Neuronal stem cell (in vitro differentiated cells): ENCODE results near the gene C5orf63.
A peak's percentile ranks its signal among the peaks of the same experiment; 100 is the strongest.

Experiments used
- DNase-seq: peaks from one replicate; pipeline ENCODE4 v3.0.0-alpha.2; 2013; ENCODE audit warnings: low spot score
- H2AFZ ChIP-seq: one replicate; pipeline ENCODE4 v1.6.1; 2013; ENCODE audit warnings: mild to moderate bottlenecking, low read length, inconsistent platforms
- H2AK5ac ChIP-seq: 2 replicates; pipeline ENCODE4 v1.6.1; 2013; ENCODE audit warnings: low read depth, mild to moderate bottlenecking, inconsistent platforms, low read length, moderate library complexity, mixed read lengths
- H2BK120ac ChIP-seq: 2 replicates; pipeline ENCODE4 v1.6.1; 2013; ENCODE audit warnings: low read depth, mild to moderate bottlenecking, inconsistent platforms, low read length, moderate library complexity, mixed read lengths
- H2BK12ac ChIP-seq: one replicate; pipeline ENCODE4 v1.6.1; 2013; ENCODE audit warnings: low read length, inconsistent platforms
- H2BK15ac ChIP-seq: 2 replicates; pipeline ENCODE4 v1.6.1; 2013; ENCODE audit warnings: mild to moderate bottlenecking, low read length, inconsistent platforms, mixed read lengths
- H2BK5ac ChIP-seq: one replicate; pipeline ENCODE4 v1.6.1; 2013; ENCODE audit warnings: inconsistent platforms, mild to moderate bottlenecking, low read length, moderate library complexity
- H3K14ac ChIP-seq: one replicate; pipeline ENCODE4 v1.6.1; 2013; ENCODE audit warnings: low read length, inconsistent platforms
- H3K18ac ChIP-seq: 2 replicates; pipeline ENCODE4 v1.6.1; 2013; ENCODE audit warnings: low read length, inconsistent platforms
- H3K23ac ChIP-seq: 2 replicates; pipeline ENCODE4 v1.6.1; 2013; ENCODE audit warnings: low read depth, mild to moderate bottlenecking, mixed read lengths, low read length, inconsistent platforms; ENCODE audit not compliant: poor library complexity
- H3K27ac ChIP-seq: replicated peaks from 3 replicates; pipeline ENCODE4 v1.5.1; 2013; ENCODE audit warnings: low read length, inconsistent platforms
- H3K27me3 ChIP-seq, 3 experiments: 2 replicates each; pipeline ENCODE4 v1.6.1; 2013; ENCODE audit warnings: low read length in 3 of 3, mild to moderate bottlenecking in 2 of 3, inconsistent platforms in 1 of 3, low read depth in 1 of 3, mixed read lengths in 1 of 3, moderate library complexity in 1 of 3; ENCODE audit not compliant: control insufficient read depth in 3 of 3, insufficient read depth in 3 of 3
- H3K36me3 ChIP-seq, 2 donors: replicated peaks in 1 of 2; 2 replicates each; pipeline ENCODE4 v1.6.1; 2013; ENCODE audit warnings: low read length in 2 of 2; ENCODE audit not compliant: control insufficient read depth in 2 of 2, insufficient read depth in 2 of 2
- H3K4ac ChIP-seq: 2 replicates; pipeline ENCODE4 v1.6.1; 2013; ENCODE audit warnings: inconsistent platforms, mild to moderate bottlenecking, low read length, moderate library complexity
- H3K4me1 ChIP-seq, 2 donors: 1 replicate in 1 of 2; 2 replicates in 1 of 2; pipeline ENCODE4 v1.6.1; 2013; ENCODE audit warnings: low read length in 2 of 2, low read depth in 1 of 2; ENCODE audit not compliant: control insufficient read depth in 2 of 2, insufficient read depth in 1 of 2
- H3K4me2 ChIP-seq: one replicate; pipeline ENCODE4 v1.6.1; 2013; ENCODE audit warnings: mild to moderate bottlenecking, low read length, inconsistent platforms; ENCODE audit not compliant: insufficient read depth, poor library complexity, severe bottlenecking
- H3K4me3 ChIP-seq, 2 donors: 2 replicates each; pipeline ENCODE4 v1.5.1; 2013; ENCODE audit warnings: low read length in 2 of 2, mild to moderate bottlenecking in 2 of 2, inconsistent platforms in 1 of 2, moderate library complexity in 1 of 2
- H3K79me1 ChIP-seq: one replicate; pipeline ENCODE4 v1.6.1; 2013; ENCODE audit warnings: low read depth, mild to moderate bottlenecking, inconsistent platforms, low read length, moderate library complexity
- H3K9ac ChIP-seq: one replicate; pipeline ENCODE4 v1.6.1; 2013; ENCODE audit warnings: mild to moderate bottlenecking, low read depth, low read length, inconsistent platforms; ENCODE audit not compliant: poor library complexity
- H3K9me3 ChIP-seq, 2 donors: replicated peaks in 1 of 2; 2 replicates each; pipeline versions ENCODE3 to v1.6.1; 2013; ENCODE audit warnings: low read length in 2 of 2, mild to moderate bottlenecking in 2 of 2, inconsistent platforms in 1 of 2, low read depth in 1 of 2, mixed read lengths in 1 of 2, moderate library complexity in 1 of 2; ENCODE audit not compliant: control insufficient read depth in 2 of 2, insufficient read depth in 1 of 2
- H4K8ac ChIP-seq: one replicate; pipeline ENCODE4 v1.6.1; 2013; ENCODE audit warnings: low read depth, mild to moderate bottlenecking, inconsistent platforms, low read length, moderate library complexity
- H4K91ac ChIP-seq: one replicate; pipeline ENCODE4 v1.6.1; 2013; ENCODE audit warnings: low read length, low read depth, mild to moderate bottlenecking, inconsistent platforms; ENCODE audit not compliant: poor library complexity
- WGBS, 2 donors: extraction: QIAGEN DNeasy Blood & Tissue Kit; methylation state at CpG; one replicate each; pipeline ENCODE4 v1.1.7; 2013; ENCODE audit warnings: missing lambda C conversion rate in 2 of 2, mixed read lengths in 1 of 2; ENCODE audit not compliant: insufficient read length in 2 of 2, insufficient replicate concordance in 1 of 2; ENCODE audit errors: extremely low coverage in 2 of 2; 5-methylcytosine and 5-hydroxymethylcytosine counted together

Gene C5orf63

DNA sequence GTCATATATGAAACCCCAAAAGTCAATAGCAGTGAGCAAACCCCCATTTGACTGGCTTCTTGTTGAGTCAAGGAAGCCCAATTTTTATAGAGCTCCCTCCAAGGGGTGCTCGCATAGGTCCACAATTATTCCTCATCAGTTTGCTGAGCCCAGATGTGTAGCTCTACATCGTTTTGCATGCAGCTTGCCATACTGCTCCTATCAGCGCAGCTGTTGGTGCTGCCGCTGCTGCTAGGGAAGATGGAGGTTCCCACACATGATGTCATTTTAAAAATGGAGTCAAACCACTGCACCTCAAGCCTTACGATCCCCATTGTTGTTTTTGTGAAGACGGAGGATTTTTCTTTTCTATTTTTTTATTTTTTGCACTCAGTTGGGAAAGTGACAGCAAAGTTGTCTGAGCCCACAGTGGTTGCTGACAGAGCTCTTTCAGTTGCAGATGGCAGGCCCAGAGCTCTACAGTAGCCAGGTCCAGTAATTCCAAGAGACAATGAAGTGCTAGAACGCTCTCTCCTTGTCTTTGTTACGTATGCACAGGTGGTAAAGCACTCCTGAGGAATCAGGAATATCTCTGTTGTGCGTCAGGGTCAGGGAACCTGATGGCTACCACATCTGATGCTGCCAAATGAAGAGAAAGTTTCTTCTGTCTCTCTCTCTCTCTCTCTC is 23.2 kb upstream of the C5orf63 start:
- no peak overlapping the region for H2AFZ ChIP-seq
- H2BK12ac ChIP-seq = no peak overlapping the region
- H4K8ac ChIP-seq = no peak overlapping the region
- H3K4me1 ChIP-seq = peaks cover 7 to 15% of the 10 kb centered on the region in 2 donors
- no peak overlapping the region for H3K4me3 ChIP-seq
- no peak overlapping the region for H3K18ac ChIP-seq
- no peak overlapping the region for H3K23ac ChIP-seq
- no peak overlapping the region for H4K91ac ChIP-seq
- H3K36me3 ChIP-seq = no peaks in the 10 kb centered on the region
- WGBS, 2 donors = no CpG with 5 or more reads among the region's 9 CpGs
- no peak overlapping the region for H3K9ac ChIP-seq
- H3K14ac ChIP-seq = no peak overlapping the region
- no peak overlapping the region for H3K4me2 ChIP-seq
- no peaks in the 10 kb centered on the region for H3K27me3 ChIP-seq
- H3K79me1 ChIP-seq = no peaks in the 10 kb centered on the region
- no peaks in the 10 kb centered on the region for H3K9me3 ChIP-seq
- H3K27ac ChIP-seq = no peak overlapping the region
- no peak overlapping the region for H3K4ac ChIP-seq
- no peak overlapping the region for H2BK120ac ChIP-seq
- no peak overlapping the region for H2BK5ac ChIP-seq
- H2BK15ac ChIP-seq = no peak overlapping the region
- no peak overlapping the region for H2AK5ac ChIP-seq
- DNase-seq = no peak

GRCh38 chr5:127094161-127094814 is 21.0 kb upstream of the C5orf63 start:
- H3K27me3 ChIP-seq = no peaks in the 10 kb centered on the region
- no peak overlapping the region for H3K9ac ChIP-seq
- no peaks in the 10 kb centered on the region for H3K79me1 ChIP-seq
- H3K18ac ChIP-seq = no peak overlapping the region
- no peak overlapping the region for H2BK12ac ChIP-seq
- H3K4me1 ChIP-seq = peaks cover 7 to 15% of the 10 kb centered on the region in 2 donors
- H3K9me3 ChIP-seq = no peaks in the 10 kb centered on the region
- H4K91ac ChIP-seq = no peak overlapping the region
- no peaks in the 10 kb centered on the region for H3K36me3 ChIP-seq
- no peak overlapping the region for H3K14ac ChIP-seq
- H2BK15ac ChIP-seq = no peak overlapping the region
- H3K4ac ChIP-seq = no peak overlapping the region
- no peak for DNase-seq
- H4K8ac ChIP-seq = no peak overlapping the region
- no CpG with 5 or more reads among the region's 2 CpGs for WGBS, 2 donors
- H2BK120ac ChIP-seq = no peak overlapping the region
- no peak overlapping the region for H2BK5ac ChIP-seq
- H2AK5ac ChIP-seq = no peak overlapping the region
- no peak overlapping the region for H3K23ac ChIP-seq
- no peak overlapping the region for H3K4me3 ChIP-seq
- H2AFZ ChIP-seq = no peak overlapping the region
- H3K4me2 ChIP-seq = no peak overlapping the region
- no peak overlapping the region for H3K27ac ChIP-seq

DNA sequence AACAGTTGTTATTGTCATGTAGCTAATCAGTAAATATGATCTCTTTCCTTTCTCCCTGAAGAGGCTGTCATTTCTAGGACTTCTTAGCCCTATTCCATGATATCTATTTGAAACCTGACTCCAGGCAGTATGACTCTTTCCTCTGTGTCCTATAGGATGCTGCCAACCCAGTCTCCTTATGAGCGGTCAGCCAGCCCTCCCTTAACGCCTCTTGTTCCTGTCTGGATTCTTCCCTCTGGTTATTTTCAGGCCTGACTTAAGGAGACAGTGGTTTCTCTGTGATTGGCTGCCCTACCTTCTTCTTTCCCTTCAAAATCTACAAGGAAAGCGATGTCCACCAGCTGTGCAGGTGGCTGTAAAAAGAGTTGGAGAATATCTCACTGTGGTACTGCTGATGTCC is 19.4 kb upstream of the C5orf63 start:
- H4K91ac ChIP-seq = no peak overlapping the region
- H2BK15ac ChIP-seq = no peak overlapping the region
- peak overlapping the region; percentile 69 for H2AFZ ChIP-seq
- no peak overlapping the region for H2BK12ac ChIP-seq
- no peak overlapping the region for H3K4ac ChIP-seq
- H3K4me2 ChIP-seq = no peak overlapping the region
- no peak overlapping the region for H3K4me3 ChIP-seq
- H2AK5ac ChIP-seq = no peak overlapping the region
- no peaks in the 10 kb centered on the region for H3K79me1 ChIP-seq
- H3K27me3 ChIP-seq = no peaks in the 10 kb centered on the region
- no peak overlapping the region for H2BK5ac ChIP-seq
- no peak overlapping the region for H3K9ac ChIP-seq
- H3K14ac ChIP-seq = no peak overlapping the region
- H3K18ac ChIP-seq = no peak overlapping the region
- H2BK120ac ChIP-seq = no peak overlapping the region
- no peak overlapping the region for H4K8ac ChIP-seq
- H3K4me1 ChIP-seq = peaks cover 7 to 15% of the 10 kb centered on the region in 2 donors
- H3K27ac ChIP-seq = no peak overlapping the region
- no peaks in the 10 kb centered on the region for H3K9me3 ChIP-seq
- H3K23ac ChIP-seq = no peak overlapping the region
- no CpG with 5 or more reads among the region's 3 CpGs for WGBS, 2 donors
- no peak for DNase-seq
- no peaks in the 10 kb centered on the region for H3K36me3 ChIP-seq

DNA sequence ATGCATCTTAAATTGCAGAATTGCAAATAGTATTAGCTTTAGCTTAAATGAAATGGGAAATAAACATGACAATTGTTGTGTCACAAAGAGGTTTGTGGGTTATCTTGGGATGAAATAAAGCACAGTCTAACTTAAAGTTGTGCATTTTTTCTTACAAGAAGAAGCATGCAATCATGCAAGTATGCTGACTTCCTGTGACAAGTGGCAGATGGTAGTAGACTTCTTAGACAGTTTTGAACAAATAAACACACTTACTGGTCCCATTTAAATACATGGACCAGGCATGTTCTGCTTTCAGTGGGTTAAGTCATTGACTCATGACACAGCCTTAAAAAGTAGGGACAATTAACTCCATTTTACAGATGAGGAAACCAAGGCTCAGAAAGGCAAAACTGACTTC is 15.9 kb upstream of the C5orf63 start:
- no peak overlapping the region for H3K18ac ChIP-seq
- H3K27me3 ChIP-seq = no peaks in the 10 kb centered on the region
- no peak overlapping the region for H2BK120ac ChIP-seq
- no peak overlapping the region for H3K9ac ChIP-seq
- H3K27ac ChIP-seq = no peak overlapping the region
- no peak overlapping the region for H3K4me3 ChIP-seq
- H2BK15ac ChIP-seq = no peak overlapping the region
- H2AFZ ChIP-seq = no peak overlapping the region
- H3K23ac ChIP-seq = no peak overlapping the region
- no peak overlapping the region for H2BK5ac ChIP-seq
- H4K91ac ChIP-seq = no peak overlapping the region
- no peak overlapping the region for H2BK12ac ChIP-seq
- no peak overlapping the region for H3K14ac ChIP-seq
- H3K9me3 ChIP-seq = no peaks in the 10 kb centered on the region
- H3K4me1 ChIP-seq = peaks cover 2 to 30% of the 10 kb centered on the region in 2 donors
- H3K4me2 ChIP-seq = no peak overlapping the region
- no peaks in the 10 kb centered on the region for H3K79me1 ChIP-seq
- no peak overlapping the region for H2AK5ac ChIP-seq
- H3K4ac ChIP-seq = no peak overlapping the region
- no peaks in the 10 kb centered on the region for H3K36me3 ChIP-seq
- H4K8ac ChIP-seq = no peak overlapping the region
- DNase-seq = no peak
